Hepatocyte (in vitro differentiated cells): Measurements from ENCODE around the gene TSPEAR. TPM values are rescaled to one million over a fixed set of nuclear protein-coding genes. Genes with fewer than 3 reads are reported as not detected.

Source experiments
- DNase-seq: peaks from one replicate; pipeline ENCODE4 v3.0.0-alpha.2; 2016; ENCODE audit warnings: low spot score
- H2AFZ ChIP-seq: fragments of 200-600 bp; sonication (generic); 2 replicates; pipeline ENCODE4 v1.6.0; 2016; ENCODE audit warnings: antibody characterized with exemption, mild to moderate bottlenecking
- H3K27ac ChIP-seq: fragments of 200-600 bp; sonication (generic); 2 replicates; pipeline ENCODE4 v1.5.1; 2016; ENCODE audit warnings: mild to moderate bottlenecking
- H3K27me3 ChIP-seq: fragments of 200-600 bp; sonication (generic); 2 replicates; pipeline ENCODE4 v1.6.1; 2016
- H3K36me3 ChIP-seq: fragments of 200-600 bp; sonication (generic); replicated peaks from 2 replicates; pipeline ENCODE4 v1.5.1; 2016; ENCODE audit warnings: low read depth; ENCODE audit not compliant: insufficient read depth
- H3K4me1 ChIP-seq: fragments of 200-600 bp; sonication (generic); 2 replicates; pipeline ENCODE4 v1.5.1; 2016; ENCODE audit warnings: mild to moderate bottlenecking, moderate library complexity; ENCODE audit not compliant: insufficient read depth
- H3K4me2 ChIP-seq: fragments of 200-600 bp; sonication (generic); 2 replicates; pipeline ENCODE4 v1.6.0; 2016
- H3K4me3 ChIP-seq: fragments of 200-600 bp; sonication (generic); 2 replicates; pipeline ENCODE4 v1.5.1; 2016; ENCODE audit warnings: mild to moderate bottlenecking
- H3K79me2 ChIP-seq: fragments of 200-600 bp; sonication (generic); 2 replicates; pipeline ENCODE4 v1.6.0; 2017; ENCODE audit warnings: mild to moderate bottlenecking
- H3K9me2 ChIP-seq: fragments of 200-600 bp; sonication (generic); replicated peaks from 2 replicates; pipeline ENCODE4 v1.6.0; 2017; ENCODE audit warnings: mild to moderate bottlenecking; ENCODE audit not compliant: insufficient read depth
- H3K9me3 ChIP-seq: fragments of 200-600 bp; sonication (generic); 2 replicates; pipeline ENCODE4 v1.5.1; 2016; ENCODE audit warnings: low read depth, mild to moderate bottlenecking
- H4K20me1 ChIP-seq: fragments of 200-600 bp; sonication (generic); 2 replicates; pipeline ENCODE4 v1.6.0; 2016; ENCODE audit warnings: mild to moderate bottlenecking; ENCODE audit not compliant: insufficient read depth, poor library complexity, severe bottlenecking
- EZH2 ChIP-seq: fragments of 200-600 bp; sonication (generic); IDR thresholded peaks from 2 replicates; pipeline ENCODE4 v1.6.1; 2016; ENCODE audit warnings: antibody characterized with exemption, mild to moderate bottlenecking, borderline replicate concordance
- EZH2phosphoT487 ChIP-seq: fragments of 200-600 bp; sonication (generic); IDR thresholded peaks from one replicate; pipeline ENCODE4 v1.6.1; 2018; ENCODE audit warnings: antibody characterized with exemption, mild to moderate bottlenecking, low read depth, moderate library complexity; ENCODE audit not compliant: unreplicated experiment, severe bottlenecking
- WGBS: methylation state at CpG from one replicate; pipeline ENCODE4 v1.1.6; 2016; ENCODE audit warnings: low lambda C conversion rate; ENCODE audit errors: missing lambda C conversion rate; 5-methylcytosine and 5-hydroxymethylcytosine counted together
- polyA plus RNA-seq: library from polyadenylated mRNA; unstranded; fragments of >200 nt; fragmentation: Nextera tagmentation; extraction: Ambion mirVana; gene quantifications from 2 replicates; pipeline ENCODE4 v1.2.1, GENCODE V29; 2016
- total RNA-seq: library from RNA; depleted of rRNA; stranded (reverse); fragments of >200 nt; gene quantifications from 2 replicates; pipeline ENCODE4 v1.2.3, GENCODE V29; 2014
- TF ChIP-seq, protein P1 (sequence below): fragments of 200-600 bp; sonication (generic); IDR thresholded peaks from 2 replicates; pipeline ENCODE4 v1.5.1; 2016; ENCODE audit warnings: antibody characterized with exemption, mild to moderate bottlenecking; ENCODE audit not compliant: poor library complexity

TSPEAR gene
- total and polyA plus RNA-seq, 2 experiments from 2014 or later, result 0.35 TPM; not detected in 1

DNA sequence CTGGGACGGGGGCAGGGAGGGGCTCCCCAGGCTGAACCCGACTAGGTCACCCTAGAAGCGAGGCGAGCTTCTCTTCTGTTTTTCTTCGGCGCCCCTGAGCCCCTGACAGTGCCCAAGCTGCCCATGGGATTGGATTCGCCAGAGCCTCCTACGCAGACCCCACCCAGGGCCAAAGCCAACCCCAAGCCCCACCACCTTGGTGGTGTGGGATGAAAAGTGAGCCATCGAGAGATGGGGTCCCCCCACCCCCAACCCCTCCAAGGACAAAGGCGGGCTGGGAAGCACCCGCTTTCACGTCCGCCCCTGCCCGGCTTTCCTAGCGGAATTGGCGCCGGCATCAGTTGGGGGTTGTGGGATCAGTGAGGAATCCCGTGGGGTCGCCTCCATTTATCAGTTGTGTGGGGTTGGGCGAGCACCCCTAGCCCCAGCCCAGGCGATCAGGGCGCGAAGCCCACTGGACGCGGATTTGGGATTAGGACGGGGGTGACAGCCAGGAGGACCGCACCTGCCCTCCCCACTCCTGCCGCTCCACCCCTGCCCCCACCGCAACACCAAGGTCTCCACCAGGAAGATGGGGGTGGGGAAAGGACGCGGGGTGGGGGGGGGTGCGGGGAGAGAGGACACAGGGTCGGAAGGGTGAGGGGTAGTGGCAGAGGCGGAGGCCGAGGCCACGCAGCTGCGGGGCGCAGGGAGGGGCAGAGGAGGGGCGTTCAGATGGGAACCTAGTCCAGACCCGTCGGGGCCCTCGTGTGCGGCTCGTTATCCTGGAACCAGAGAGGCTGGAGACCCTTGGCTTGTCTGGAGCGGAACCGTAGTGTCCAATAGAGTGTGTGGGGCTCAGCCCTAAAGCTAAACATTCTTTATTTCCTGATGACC, 4.4 kb downstream of the TSPEAR start:
- no peak for DNase-seq

DNA sequence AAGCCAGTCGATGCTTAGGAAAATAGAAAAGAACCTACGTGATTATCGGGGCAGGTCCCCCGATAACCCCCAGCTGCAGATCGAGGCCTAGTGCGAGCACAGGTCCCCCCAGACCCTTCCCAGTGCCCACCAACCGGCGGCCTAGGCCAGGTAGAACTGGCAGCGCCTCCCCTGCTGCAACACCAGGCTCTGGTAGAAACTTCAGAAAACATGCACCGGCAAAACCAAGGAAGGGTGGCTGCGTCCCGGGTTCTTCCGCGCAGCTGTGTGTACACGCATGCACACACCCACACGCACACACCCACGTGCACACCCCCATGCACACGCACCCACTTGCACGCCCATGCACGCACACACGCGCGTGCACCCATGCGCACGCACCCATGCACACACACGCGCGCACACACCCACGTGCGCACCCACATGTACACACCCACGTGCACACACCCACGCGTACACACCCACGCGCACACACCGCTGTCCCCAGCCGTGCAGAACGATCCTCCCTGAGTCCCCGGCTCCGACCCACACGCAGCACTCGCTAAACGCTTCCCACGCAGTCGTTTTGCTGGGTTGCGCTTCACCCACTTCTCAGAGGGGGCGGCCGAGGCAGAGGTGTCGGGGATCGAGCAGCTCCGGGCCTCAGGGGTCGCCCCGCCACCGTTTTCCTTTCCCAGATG, 5.2 kb downstream of the TSPEAR start:
- no peak overlapping the region for H2AFZ ChIP-seq
- H3K4me2 ChIP-seq, result no peak overlapping the region
- no peaks in the 10 kb centered on the region for H3K79me2 ChIP-seq
- no peak for DNase-seq
- no peaks in the 10 kb centered on the region for H3K9me2 ChIP-seq
- H3K9me3 ChIP-seq, result no peaks in the 10 kb centered on the region
- no peak overlapping the region for H3K27ac ChIP-seq
- H3K27me3 ChIP-seq, result peaks cover 87% of the 10 kb centered on the region
- H3K4me3 ChIP-seq, result no peak overlapping the region
- WGBS, result 7% methylated on average over 53 of the region's 54 CpGs
- H4K20me1 ChIP-seq, result no peaks in the 10 kb centered on the region
- peaks cover 12% of the 10 kb centered on the region for H3K4me1 ChIP-seq
- H3K36me3 ChIP-seq, result no peaks in the 10 kb centered on the region
- TF ChIP-seq EZH2phosphoT487, result no peak
- TF ChIP-seq, protein P1, sequence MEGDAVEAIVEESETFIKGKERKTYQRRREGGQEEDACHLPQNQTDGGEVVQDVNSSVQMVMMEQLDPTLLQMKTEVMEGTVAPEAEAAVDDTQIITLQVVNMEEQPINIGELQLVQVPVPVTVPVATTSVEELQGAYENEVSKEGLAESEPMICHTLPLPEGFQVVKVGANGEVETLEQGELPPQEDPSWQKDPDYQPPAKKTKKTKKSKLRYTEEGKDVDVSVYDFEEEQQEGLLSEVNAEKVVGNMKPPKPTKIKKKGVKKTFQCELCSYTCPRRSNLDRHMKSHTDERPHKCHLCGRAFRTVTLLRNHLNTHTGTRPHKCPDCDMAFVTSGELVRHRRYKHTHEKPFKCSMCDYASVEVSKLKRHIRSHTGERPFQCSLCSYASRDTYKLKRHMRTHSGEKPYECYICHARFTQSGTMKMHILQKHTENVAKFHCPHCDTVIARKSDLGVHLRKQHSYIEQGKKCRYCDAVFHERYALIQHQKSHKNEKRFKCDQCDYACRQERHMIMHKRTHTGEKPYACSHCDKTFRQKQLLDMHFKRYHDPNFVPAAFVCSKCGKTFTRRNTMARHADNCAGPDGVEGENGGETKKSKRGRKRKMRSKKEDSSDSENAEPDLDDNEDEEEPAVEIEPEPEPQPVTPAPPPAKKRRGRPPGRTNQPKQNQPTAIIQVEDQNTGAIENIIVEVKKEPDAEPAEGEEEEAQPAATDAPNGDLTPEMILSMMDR, result no peak
- no peak for TF ChIP-seq EZH2

More for the DNA sequence above, 4.4 kb downstream of the TSPEAR start:
- H3K27ac ChIP-seq, result no peak overlapping the region
- H2AFZ ChIP-seq, result no peak overlapping the region
- H3K4me1 ChIP-seq, result peaks cover 20% of the 10 kb centered on the region
- H3K9me3 ChIP-seq, result no peaks in the 10 kb centered on the region
- no peak overlapping the region for H3K4me2 ChIP-seq
- TF ChIP-seq EZH2phosphoT487 (no peak), EZH2 (no peak)
- TF ChIP-seq, protein P1, result no peak
- H3K27me3 ChIP-seq, result peaks cover 88% of the 10 kb centered on the region
- H3K36me3 ChIP-seq, result no peaks in the 10 kb centered on the region
- no peaks in the 10 kb centered on the region for H3K9me2 ChIP-seq
- no peak overlapping the region for H3K4me3 ChIP-seq
- H4K20me1 ChIP-seq, result no peaks in the 10 kb centered on the region
- 6% methylated on average over 24 of the region's 46 CpGs for WGBS
- H3K79me2 ChIP-seq, result no peaks in the 10 kb centered on the region

DNA sequence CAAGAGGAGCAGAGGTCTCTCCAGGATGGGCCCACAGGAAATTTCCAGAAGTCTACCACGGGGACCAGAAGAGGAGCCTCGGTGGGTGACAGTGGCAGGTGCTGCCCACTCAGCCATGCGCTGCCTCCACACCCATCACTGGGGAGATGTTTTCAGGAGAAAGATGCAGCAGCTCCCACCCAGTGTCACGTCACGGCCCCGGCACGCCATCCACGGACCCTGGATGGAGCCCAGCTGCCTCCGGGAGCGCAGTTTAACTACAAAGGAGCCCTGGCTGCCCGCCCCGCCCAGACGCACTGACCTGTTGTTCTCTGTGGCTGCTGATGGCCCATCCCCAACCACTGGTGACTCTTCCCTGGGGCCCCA, 6.8 kb downstream of the TSPEAR start:
- Histone ChIP-seq H3K36me3 (no peaks in the 10 kb centered on the region), H2AFZ (no peak overlapping the region), H3K79me2 (no peaks in the 10 kb centered on the region), H3K27ac (no peak overlapping the region), H4K20me1 (no peaks in the 10 kb centered on the region), H3K4me1 (peaks cover 7% of the 10 kb centered on the region), H3K4me2 (no peak overlapping the region), H3K9me3 (no peaks in the 10 kb centered on the region), H3K9me2 (no peaks in the 10 kb centered on the region), H3K27me3 (peaks cover 81% of the 10 kb centered on the region), H3K4me3 (no peak overlapping the region)
- DNase-seq, result no peak
- TF ChIP-seq EZH2phosphoT487, result no peak
- TF ChIP-seq EZH2, result no peak
- TF ChIP-seq, protein P1, result no peak
- WGBS, result 30% methylated on average over 12 of the region's 13 CpGs
